ENCODE results near the gene ECI1. TPM values are rescaled to one million over a fixed set of nuclear protein-coding genes. Genes with fewer than 3 reads are reported as not detected.

The ECI1 gene
- total RNA-seq, 1 donor = 42.3 TPM

DNA sequence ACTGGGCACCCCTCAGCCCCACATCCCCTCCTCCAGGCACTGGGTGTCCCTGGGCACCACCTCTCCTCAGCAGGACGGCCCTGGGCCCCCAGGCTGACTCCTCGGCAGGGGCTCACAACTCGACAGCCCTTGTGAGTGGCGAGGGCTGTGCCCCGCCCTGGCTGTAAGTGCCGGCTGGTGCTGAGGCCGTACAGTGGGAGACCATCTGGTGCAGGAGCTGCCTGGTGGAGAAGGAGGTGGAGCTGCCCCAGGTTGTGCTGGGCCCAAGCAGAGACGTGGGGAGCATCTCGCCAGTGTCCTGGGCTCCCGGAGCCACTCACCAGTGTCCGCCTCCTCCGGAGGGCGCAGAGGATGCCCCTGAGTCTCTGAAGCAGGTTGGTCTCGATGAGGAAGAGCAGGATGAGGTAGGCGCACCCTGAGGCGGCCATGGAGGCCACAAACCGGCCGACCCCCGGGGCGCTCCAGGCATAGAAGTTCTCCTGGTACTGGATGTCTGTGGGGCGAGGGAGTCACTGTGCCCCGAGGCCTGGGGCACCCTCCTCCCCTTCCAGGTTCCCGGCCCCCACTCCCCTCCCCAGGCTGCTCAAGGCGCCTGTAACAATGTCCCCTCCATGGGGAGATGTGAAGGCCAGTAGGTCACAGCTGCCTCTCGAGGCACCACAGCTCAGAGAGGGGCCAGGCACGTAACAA lies 31.6 kb upstream of the ECI1 start:
- no peak overlapping the region for H2AFZ ChIP-seq (ENCODE audit: low read length)
- H3K36me3 ChIP-seq (ENCODE audit: insufficient read depth, low read length) = no peaks in the 10 kb centered on the region
- H4K20me1 ChIP-seq (ENCODE audit: insufficient read depth, low read length) = no peaks in the 10 kb centered on the region
- peaks cover 19% of the 10 kb centered on the region for H3K27me3 ChIP-seq (ENCODE audit: insufficient read depth, low read length)
- H3K4me2 ChIP-seq (ENCODE audit: insufficient read depth, low read length) = no peak overlapping the region
- no peaks in the 10 kb centered on the region for H3K9me3 ChIP-seq (ENCODE audit: low read depth, low read length)
- H3K4me3 ChIP-seq (ENCODE audit: insufficient read depth, low read length) = no peak overlapping the region
- peak; percentile 62 for DNase-seq (ENCODE audit: insufficient read length, low spot score, missing footprints)
- no peak overlapping the region for H3K27ac ChIP-seq (ENCODE audit: low read depth, low read length)
- H3K4me1 ChIP-seq (ENCODE audit: insufficient read depth, low read length) = no peaks in the 10 kb centered on the region
- H3K79me2 ChIP-seq (ENCODE audit: insufficient read depth, low read length) = no peaks in the 10 kb centered on the region
- TF ChIP-seq, protein P1, sequence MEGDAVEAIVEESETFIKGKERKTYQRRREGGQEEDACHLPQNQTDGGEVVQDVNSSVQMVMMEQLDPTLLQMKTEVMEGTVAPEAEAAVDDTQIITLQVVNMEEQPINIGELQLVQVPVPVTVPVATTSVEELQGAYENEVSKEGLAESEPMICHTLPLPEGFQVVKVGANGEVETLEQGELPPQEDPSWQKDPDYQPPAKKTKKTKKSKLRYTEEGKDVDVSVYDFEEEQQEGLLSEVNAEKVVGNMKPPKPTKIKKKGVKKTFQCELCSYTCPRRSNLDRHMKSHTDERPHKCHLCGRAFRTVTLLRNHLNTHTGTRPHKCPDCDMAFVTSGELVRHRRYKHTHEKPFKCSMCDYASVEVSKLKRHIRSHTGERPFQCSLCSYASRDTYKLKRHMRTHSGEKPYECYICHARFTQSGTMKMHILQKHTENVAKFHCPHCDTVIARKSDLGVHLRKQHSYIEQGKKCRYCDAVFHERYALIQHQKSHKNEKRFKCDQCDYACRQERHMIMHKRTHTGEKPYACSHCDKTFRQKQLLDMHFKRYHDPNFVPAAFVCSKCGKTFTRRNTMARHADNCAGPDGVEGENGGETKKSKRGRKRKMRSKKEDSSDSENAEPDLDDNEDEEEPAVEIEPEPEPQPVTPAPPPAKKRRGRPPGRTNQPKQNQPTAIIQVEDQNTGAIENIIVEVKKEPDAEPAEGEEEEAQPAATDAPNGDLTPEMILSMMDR (IDR thresholded peaks at IDR 0.05; ENCODE audit: extremely low read depth, low read depth, low read length) = no peak

DNA sequence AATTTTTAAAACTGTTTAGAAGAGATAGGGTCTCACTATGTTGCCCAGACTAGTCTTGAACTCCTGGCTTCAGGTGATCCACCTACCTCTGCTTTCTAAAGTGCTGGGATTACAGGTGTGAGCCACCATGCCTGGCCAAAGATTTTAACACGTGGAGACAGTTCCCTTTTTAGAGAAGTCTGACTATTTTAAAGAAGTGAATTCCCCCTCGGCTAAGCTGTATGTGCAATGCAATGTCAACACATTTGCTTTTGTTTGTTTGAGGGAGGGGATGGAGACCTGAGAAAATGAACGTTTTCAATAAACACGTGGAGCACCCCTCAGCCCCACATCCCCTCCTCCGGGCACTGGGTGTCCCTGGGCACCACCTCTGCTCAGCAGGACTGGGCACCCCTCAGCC lies 30.9 kb upstream of the ECI1 start:
- Histone ChIP-seq H3K4me1 (ENCODE audit: insufficient read depth, low read length) (no peaks in the 10 kb centered on the region), H3K4me2 (ENCODE audit: insufficient read depth, low read length) (no peak overlapping the region), H4K20me1 (ENCODE audit: insufficient read depth, low read length) (no peaks in the 10 kb centered on the region), H3K27ac (ENCODE audit: low read depth, low read length) (no peak overlapping the region), H3K36me3 (ENCODE audit: insufficient read depth, low read length) (no peaks in the 10 kb centered on the region), H3K79me2 (ENCODE audit: insufficient read depth, low read length) (no peaks in the 10 kb centered on the region), H2AFZ (ENCODE audit: low read length) (no peak overlapping the region), H3K4me3 (ENCODE audit: insufficient read depth, low read length) (no peak overlapping the region), H3K9me3 (ENCODE audit: low read depth, low read length) (no peaks in the 10 kb centered on the region), H3K27me3 (ENCODE audit: insufficient read depth, low read length) (peaks cover 25% of the 10 kb centered on the region)
- TF ChIP-seq, protein P1 (IDR thresholded peaks at IDR 0.05; ENCODE audit: extremely low read depth, low read depth, low read length) = no peak
- peak; percentile 77 for DNase-seq (ENCODE audit: insufficient read length, low spot score, missing footprints)

DNA sequence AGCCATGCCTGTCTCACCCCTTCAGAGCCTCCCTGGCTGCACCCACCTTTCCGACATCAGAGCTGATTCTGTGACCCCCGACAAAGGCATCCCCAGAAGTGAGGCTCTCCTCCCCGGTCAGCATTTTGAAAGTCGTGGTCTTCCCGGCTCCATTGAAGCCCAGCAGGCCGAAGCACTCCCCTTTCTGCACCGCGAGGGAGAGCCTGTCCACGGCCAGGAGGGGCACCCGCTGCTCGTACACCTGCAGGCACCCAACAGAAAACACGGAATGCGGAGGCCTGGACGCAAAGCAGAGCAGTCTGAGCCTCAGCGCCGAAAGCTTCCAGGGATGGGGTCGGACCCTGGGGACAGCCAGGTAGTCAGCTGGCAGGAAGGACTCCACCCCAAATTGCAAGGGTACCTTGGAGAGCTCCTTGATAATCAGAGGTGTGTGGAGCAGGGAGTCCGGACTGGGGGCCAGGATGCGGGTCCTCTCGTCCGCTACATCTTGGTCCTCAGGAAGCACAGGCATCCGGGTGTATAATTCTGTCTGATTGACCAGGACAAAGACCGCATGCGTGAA lies 29.7 kb upstream of the ECI1 start:
- Histone ChIP-seq H3K4me1 (ENCODE audit: insufficient read depth, low read length) (no peaks in the 10 kb centered on the region), H3K27me3 (ENCODE audit: insufficient read depth, low read length) (peaks cover 36% of the 10 kb centered on the region), H3K4me3 (ENCODE audit: insufficient read depth, low read length) (no peak overlapping the region), H3K4me2 (ENCODE audit: insufficient read depth, low read length) (no peak overlapping the region), H2AFZ (ENCODE audit: low read length) (no peak overlapping the region), H3K36me3 (ENCODE audit: insufficient read depth, low read length) (no peaks in the 10 kb centered on the region), H3K9me3 (ENCODE audit: low read depth, low read length) (no peaks in the 10 kb centered on the region), H3K79me2 (ENCODE audit: insufficient read depth, low read length) (no peaks in the 10 kb centered on the region), H4K20me1 (ENCODE audit: insufficient read depth, low read length) (no peaks in the 10 kb centered on the region), H3K27ac (ENCODE audit: low read depth, low read length) (no peak overlapping the region)
- peak; percentile 76 for DNase-seq (ENCODE audit: insufficient read length, low spot score, missing footprints)
- TF ChIP-seq, protein P1 (IDR thresholded peaks at IDR 0.05; ENCODE audit: extremely low read depth, low read depth, low read length) = no peak

DNA sequence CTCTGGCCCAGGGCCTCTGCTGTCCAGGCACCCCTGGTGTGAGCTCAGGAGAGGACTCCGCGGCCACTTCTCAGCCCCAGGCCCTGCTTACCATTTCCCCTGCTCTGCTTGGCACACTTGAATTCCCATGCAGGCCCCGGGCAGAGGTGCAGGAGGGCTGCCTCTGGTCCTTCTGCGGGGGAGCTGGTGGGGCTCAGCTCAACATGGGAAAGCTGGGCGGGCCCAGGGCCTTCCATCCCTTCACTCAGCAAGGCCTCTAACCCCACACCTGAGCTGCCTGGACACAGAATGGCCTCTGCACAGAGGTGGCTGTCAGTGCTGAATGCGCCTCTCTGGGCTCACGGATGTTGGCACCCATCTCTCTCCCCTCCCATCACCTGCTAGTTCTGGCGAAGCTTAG lies 29.1 kb upstream of the ECI1 start:
- Histone ChIP-seq H3K36me3 (ENCODE audit: insufficient read depth, low read length) (no peaks in the 10 kb centered on the region), H2AFZ (ENCODE audit: low read length) (no peak overlapping the region), H4K20me1 (ENCODE audit: insufficient read depth, low read length) (no peaks in the 10 kb centered on the region), H3K4me1 (ENCODE audit: insufficient read depth, low read length) (no peaks in the 10 kb centered on the region), H3K27me3 (ENCODE audit: insufficient read depth, low read length) (peaks cover 39% of the 10 kb centered on the region), H3K79me2 (ENCODE audit: insufficient read depth, low read length) (no peaks in the 10 kb centered on the region), H3K4me3 (ENCODE audit: insufficient read depth, low read length) (no peak overlapping the region), H3K9me3 (ENCODE audit: low read depth, low read length) (no peaks in the 10 kb centered on the region), H3K27ac (ENCODE audit: low read depth, low read length) (no peak overlapping the region), H3K4me2 (ENCODE audit: insufficient read depth, low read length) (no peak overlapping the region)
- peak; percentile 65 for DNase-seq (ENCODE audit: insufficient read length, low spot score, missing footprints)
- TF ChIP-seq, protein P1 (IDR thresholded peaks at IDR 0.05; ENCODE audit: extremely low read depth, low read depth, low read length) = no peak
